ENCODE data around the gene CILP.
"Not testable (repeated sequence)": the region's sequence is repeated elsewhere in the genome, so short reads cannot be mapped to it uniquely, and the experiment has no call there.

CILP gene

GRCh38 chr15:65192016-65192415 is 19.3 kb downstream of the CILP start:
- DNase-seq, result peak in 2 of 4 experiments; percentile 7 to 20

GRCh38 chr15:65189102-65189740 is 22.1 kb downstream of the CILP start:
- peak; percentile 44 to 59 (median 54) for DNase-seq

GRCh38 chr15:65188472-65188871 is 22.8 kb downstream of the CILP start:
- not testable (repeated sequence) for DNase-seq

GRCh38 chr15:65184868-65185717 is 26.2 kb downstream of the CILP start, which contains the start of gene CLPX:
CLPX (minus strand) TSS chr15:65185342; CDS start chr15:65185153, 189 bp downstream.
- peak; percentile 94 to 98 (median 96) for DNase-seq

- peak; percentile 50 to 79 (median 66) for DNase-seq
These were observed 26.9 kb downstream of the CILP start for GRCh38 chr15:65184305-65184867.

GRCh38 chr15:65183865-65184159 is 27.5 kb downstream of the CILP start:
- DNase-seq, result no peak

- no peak for DNase-seq
These were observed 28.7 kb downstream of the CILP start for GRCh38 chr15:65182538-65182937.

GRCh38 chr15:65181582-65182353 is 29.5 kb downstream of the CILP start:
- not testable (repeated sequence) for DNase-seq

GRCh38 chr15:65180167-65180566 is 31.1 kb downstream of the CILP start:
- no peak for DNase-seq

GRCh38 chr15:65177901-65178300 is 33.4 kb downstream of the CILP start:
- no peak for DNase-seq

- DNase-seq, result no peak
These were observed 35.2 kb downstream of the CILP start for GRCh38 chr15:65176056-65176455.

GRCh38 chr15:65175511-65175910 is 35.8 kb downstream of the CILP start:
- no peak for DNase-seq

- no peak for DNase-seq
These were observed 36.8 kb downstream of the CILP start for GRCh38 chr15:65174509-65174908.

GRCh38 chr15:65172531-65172930 is 38.7 kb downstream of the CILP start:
- DNase-seq, result no peak

GRCh38 chr15:65171428-65171827 is 39.8 kb downstream of the CILP start:
- no peak for DNase-seq

GRCh38 chr15:65165875-65166274 is 45.4 kb downstream of the CILP start:
- no peak for DNase-seq

GRCh38 chr15:65164139-65164538 is 47.1 kb downstream of the CILP start:
- no peak for DNase-seq

- DNase-seq, result no peak
These were observed 48.2 kb downstream of the CILP start for GRCh38 chr15:65163041-65163440.

GRCh38 chr15:65156692-65157091 is 54.6 kb downstream of the CILP start:
- DNase-seq, result no peak

GRCh38 chr15:65154720-65155119 is 56.6 kb downstream of the CILP start:
- DNase-seq, result no peak

- DNase-seq, result no peak
These were observed 63.4 kb downstream of the CILP start for GRCh38 chr15:65147902-65148301.

GRCh38 chr15:65146438-65146837 is 64.8 kb downstream of the CILP start:
- DNase-seq, result no peak

Data from suppressor macrophage (primary cell).